ENCODE data around the gene SLC7A11.

Gene SLC7A11

GRCh38 chr4:138114434-138114833, 127.7 kb downstream of the SLC7A11 start:
- no peaks in the 10 kb centered on the region for H3K36me3 ChIP-seq (ENCODE audit: control insufficient read depth, insufficient read depth, low read length)
- no peaks in the 10 kb centered on the region for H3K27me3 ChIP-seq (ENCODE audit: control insufficient read depth, insufficient read depth, low read length)
- no peak overlapping the region for H3K4me3 ChIP-seq (ENCODE audit: low read length)
- no peaks in the 10 kb centered on the region for H3K4me1 ChIP-seq (ENCODE audit: control insufficient read depth, insufficient read depth, low read length)
- H3K27ac ChIP-seq (ENCODE audit: low read depth, low read length) = no peak overlapping the region
- no peak overlapping the region for H3K9ac ChIP-seq (ENCODE audit: low read length)
